SJCRH30 (cell line): ENCODE measurements around the gene C10orf90. TPM values are rescaled to one million over a fixed set of nuclear protein-coding genes. Genes with fewer than 3 reads are reported as not detected.

Source experiments
- DNase-seq, 2 experiments: peaks; one replicate each; pipeline ENCODE4 v3.0.0-alpha.2; 2015 to 2020
- H3K27ac ChIP-seq: fragments of 250-450 bp; sonication (Bioruptor Pico); 2 replicates; pipeline ENCODE4 v1.5.1; 2020; ENCODE audit warnings: mild to moderate bottlenecking, moderate library complexity
- H3K27me3 ChIP-seq: fragments of 250-450 bp; sonication (Bioruptor Pico); 2 replicates; pipeline ENCODE4 v1.5.1; 2020; ENCODE audit warnings: mild to moderate bottlenecking, moderate library complexity
- H3K36me3 ChIP-seq: fragments of 250-450 bp; sonication (Bioruptor Pico); 2 replicates; pipeline ENCODE4 v1.5.1; 2020; ENCODE audit warnings: mild to moderate bottlenecking, moderate library complexity
- H3K4me1 ChIP-seq: fragments of 250-450 bp; sonication (Bioruptor Pico); 2 replicates; pipeline ENCODE4 v1.5.1; 2020; ENCODE audit warnings: mild to moderate bottlenecking, moderate library complexity
- H3K4me3 ChIP-seq: fragments of 250-450 bp; sonication (Bioruptor Pico); 2 replicates; pipeline ENCODE4 v1.5.1; 2020; ENCODE audit warnings: mild to moderate bottlenecking, moderate library complexity
- H3K9me3 ChIP-seq: fragments of 250-450 bp; sonication (Bioruptor Pico); replicated peaks from 2 replicates; pipeline ENCODE4 v1.5.1; 2020; ENCODE audit warnings: mild to moderate bottlenecking, moderate library complexity
- total RNA-seq: library from RNA; depleted of rRNA; stranded (reverse); fragments of >200 nt; shearing (Covaris generic); gene quantifications from 2 replicates; pipeline ENCODE4 v1.2.3, GENCODE V29; 2014

C10orf90 gene
- total RNA-seq, 1 experiment from 2014 or later: 0.12 TPM

DNA sequence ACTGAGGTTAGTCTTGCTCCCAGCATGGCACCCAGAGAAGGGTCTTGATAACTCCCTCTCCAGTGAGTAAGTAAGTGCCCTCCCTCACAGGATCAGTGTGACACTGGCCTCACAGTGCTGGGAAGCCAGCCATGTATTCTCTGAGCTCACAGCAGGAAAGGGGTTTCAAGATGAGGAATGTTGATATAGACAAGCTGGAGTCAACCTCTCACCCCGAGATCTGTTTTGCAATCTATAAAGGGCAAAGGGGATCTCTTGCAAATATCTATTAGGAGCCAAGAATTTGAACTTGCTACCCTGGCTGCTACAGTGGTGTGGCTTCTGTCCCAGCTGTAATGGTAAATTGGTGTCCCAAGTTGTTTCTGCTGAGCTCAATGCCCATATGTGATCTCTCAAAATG, 212.0 kb downstream of the C10orf90 start:
- Histone ChIP-seq H3K4me1 (no peaks in the 10 kb centered on the region), H3K36me3 (no peaks in the 10 kb centered on the region), H3K27ac (no peak overlapping the region), H3K9me3 (no peaks in the 10 kb centered on the region), H3K27me3 (no peaks in the 10 kb centered on the region), H3K4me3 (no peak overlapping the region)
- no peak for DNase-seq

DNA sequence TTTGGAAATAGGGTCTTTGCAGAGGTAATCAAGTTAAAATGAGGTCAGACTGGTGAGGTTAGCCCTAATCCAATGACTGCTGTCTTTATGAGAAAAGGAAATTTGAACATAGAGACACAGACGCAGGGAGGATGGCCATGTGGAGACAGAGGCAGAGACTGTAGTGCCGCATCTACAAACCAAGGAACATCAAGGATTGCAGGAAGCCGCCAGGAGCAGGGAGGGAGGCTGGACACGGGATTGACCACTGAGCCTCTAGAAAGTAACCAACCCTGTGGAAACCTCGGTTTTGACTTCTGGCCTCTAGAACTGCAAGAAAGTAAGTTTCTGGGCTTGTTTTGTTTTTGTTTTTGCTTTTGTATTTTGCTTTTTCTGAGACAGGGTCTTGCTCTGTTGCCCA, 213.9 kb downstream of the C10orf90 start:
- DNase-seq: no peak
- no peaks in the 10 kb centered on the region for H3K9me3 ChIP-seq
- no peaks in the 10 kb centered on the region for H3K27me3 ChIP-seq
- H3K4me1 ChIP-seq: no peaks in the 10 kb centered on the region
- H3K36me3 ChIP-seq: no peaks in the 10 kb centered on the region
- H3K4me3 ChIP-seq: no peak overlapping the region
- no peak overlapping the region for H3K27ac ChIP-seq

DNA sequence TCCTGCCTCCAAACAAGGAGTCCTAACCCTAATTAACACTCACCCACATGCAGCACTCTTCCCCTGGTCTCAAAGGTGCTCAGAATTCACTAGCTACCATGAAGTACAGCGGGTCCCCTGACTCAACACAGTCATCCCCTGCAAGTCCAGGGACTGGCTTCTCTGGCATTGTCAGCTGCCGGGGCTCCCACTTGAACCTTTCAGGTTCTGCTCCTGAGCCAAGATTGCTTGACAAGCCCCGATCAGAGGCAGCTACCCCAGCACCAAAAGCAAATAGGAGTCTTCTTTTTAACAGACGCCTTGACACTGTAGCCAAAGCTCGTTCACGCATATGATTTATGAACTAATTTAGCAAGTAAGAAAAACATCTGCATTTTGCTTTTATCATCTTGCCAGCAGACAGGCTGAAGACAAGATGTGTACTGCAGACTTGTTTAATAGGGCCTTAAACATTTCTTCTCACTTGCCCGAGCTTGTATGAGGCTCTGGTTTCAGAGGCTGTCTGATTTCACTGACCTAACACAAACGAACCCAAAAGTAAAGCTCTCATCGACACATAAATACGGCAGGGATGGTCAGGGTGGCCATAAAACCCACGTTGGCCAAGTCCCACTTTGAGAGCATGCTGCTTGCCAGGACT, 214.6 kb downstream of the C10orf90 start:
- Histone ChIP-seq H3K4me1 (no peaks in the 10 kb centered on the region), H3K27ac (no peak overlapping the region), H3K27me3 (no peaks in the 10 kb centered on the region), H3K4me3 (no peak overlapping the region), H3K36me3 (no peaks in the 10 kb centered on the region), H3K9me3 (no peaks in the 10 kb centered on the region)
- DNase-seq: no peak

DNA sequence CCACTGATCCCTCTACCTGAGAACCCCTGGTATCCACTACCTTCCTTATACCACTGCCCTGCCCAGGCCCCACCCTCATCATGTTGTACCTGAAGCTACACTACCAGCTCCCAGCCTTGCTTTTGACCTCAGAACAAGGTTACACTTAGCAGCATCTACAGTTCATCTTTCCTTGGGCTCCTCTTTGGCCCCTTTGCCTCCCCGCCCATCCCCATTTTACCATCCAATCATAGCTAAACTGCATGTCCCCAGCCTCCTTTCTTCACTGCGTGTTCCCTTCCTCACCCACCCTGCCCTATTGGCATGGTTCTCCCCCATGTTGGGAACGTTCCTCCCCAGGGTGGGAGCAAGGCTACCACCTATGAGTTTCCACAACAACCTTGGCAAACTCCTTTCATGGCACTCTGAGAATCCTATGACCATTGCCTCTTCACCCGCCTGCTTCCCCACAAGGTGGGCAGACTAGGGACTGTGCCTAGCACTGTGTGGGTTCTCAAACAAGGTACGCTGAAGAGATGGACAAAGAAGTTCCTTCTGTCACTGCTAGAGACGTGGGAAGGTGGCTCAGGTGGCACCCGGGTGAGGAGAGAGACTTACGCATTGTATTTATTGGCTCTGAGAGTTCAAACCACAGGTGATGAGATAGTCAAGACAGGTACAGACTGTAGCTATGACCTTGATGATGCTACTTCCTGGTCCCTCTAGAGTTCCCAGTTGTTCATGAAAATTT, 215.3 kb downstream of the C10orf90 start:
- no peak for DNase-seq
- Histone ChIP-seq H3K27me3 (no peaks in the 10 kb centered on the region), H3K9me3 (no peaks in the 10 kb centered on the region)

DNA sequence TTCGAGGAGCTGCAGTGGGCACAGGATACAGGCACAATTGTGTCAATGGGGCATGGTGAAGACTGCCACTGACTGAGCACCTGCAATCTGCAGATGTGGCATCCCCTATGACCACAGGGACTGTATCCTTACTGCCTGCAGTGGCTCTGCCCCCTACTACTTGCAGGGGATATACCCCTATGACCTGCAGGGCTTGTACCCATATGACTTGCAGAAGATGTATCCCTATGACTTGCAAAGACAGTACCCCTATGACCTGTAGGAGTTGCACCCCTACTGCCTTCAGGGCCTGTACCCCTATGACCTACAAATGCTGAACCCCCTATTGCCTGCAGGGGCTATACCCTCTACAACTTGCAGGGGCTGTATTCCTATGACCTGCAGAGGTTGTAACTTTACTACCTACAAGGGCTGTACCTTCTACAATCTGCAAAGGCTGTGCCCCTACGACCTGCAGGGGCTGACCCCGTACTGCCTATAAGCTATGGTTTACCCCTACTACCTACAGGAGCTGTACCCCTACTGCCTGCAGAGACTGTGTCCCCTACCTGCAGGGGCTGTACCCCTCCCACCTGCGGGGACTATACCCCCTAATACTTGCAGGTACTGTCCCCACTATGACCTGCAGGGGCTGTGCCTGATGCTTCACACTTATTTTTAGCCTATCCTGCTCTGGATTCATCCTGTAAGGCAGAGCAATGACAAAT, 216.3 kb downstream of the C10orf90 start:
- DNase-seq: no peak
- no peaks in the 10 kb centered on the region for H3K36me3 ChIP-seq
- no peaks in the 10 kb centered on the region for H3K9me3 ChIP-seq
- H3K4me1 ChIP-seq: no peaks in the 10 kb centered on the region
- H3K27ac ChIP-seq: no peak overlapping the region
- H3K27me3 ChIP-seq: no peaks in the 10 kb centered on the region
- H3K4me3 ChIP-seq: no peak overlapping the region

More for the DNA sequence above, 215.3 kb downstream of the C10orf90 start:
- Histone ChIP-seq H3K4me1 (no peaks in the 10 kb centered on the region), H3K4me3 (no peak overlapping the region), H3K36me3 (no peaks in the 10 kb centered on the region), H3K27ac (no peak overlapping the region)

DNA sequence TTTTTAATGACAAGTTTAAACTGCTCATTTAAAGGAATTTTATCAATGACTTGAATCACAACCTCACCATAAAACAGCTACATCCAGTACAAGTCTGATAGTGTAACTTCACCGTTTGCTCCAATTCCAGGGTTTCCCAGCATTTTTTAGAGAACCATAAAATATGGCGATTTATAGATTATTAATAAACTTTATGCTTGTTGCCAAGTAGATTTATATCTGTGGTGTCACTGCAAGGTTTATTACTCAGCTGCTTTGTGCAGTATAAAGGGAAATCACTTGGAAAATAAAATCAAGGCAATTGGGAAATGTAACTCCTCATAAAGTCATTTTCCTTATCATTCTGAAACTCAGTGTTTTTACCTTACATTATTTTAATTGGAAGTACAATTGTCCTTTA, 218.2 kb downstream of the C10orf90 start:
- DNase-seq: no peak
- no peak overlapping the region for H3K27ac ChIP-seq
- H3K4me3 ChIP-seq: no peak overlapping the region
- H3K4me1 ChIP-seq: no peaks in the 10 kb centered on the region
- no peaks in the 10 kb centered on the region for H3K27me3 ChIP-seq
- H3K36me3 ChIP-seq: no peaks in the 10 kb centered on the region
- no peaks in the 10 kb centered on the region for H3K9me3 ChIP-seq

DNA sequence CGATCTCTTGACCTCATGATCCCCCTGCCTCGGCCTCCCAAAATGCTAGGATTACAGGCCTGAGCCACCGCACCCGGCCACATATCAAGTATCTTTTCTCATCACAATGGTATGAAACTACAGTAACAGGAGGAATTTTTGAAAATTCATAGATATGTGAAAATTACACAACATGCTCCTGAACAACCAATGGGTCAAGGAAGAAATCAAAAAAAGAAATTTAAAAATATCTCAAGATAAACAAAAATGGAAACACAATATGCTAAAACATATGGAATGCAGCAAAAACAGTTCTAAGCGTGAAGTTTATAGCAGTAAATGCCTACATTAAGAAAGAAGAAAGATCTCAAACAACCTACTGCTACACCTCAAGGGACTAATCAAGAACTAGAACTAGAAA, 222.4 kb downstream of the C10orf90 start:
- no peaks in the 10 kb centered on the region for H3K27me3 ChIP-seq
- no peak for DNase-seq

DNA sequence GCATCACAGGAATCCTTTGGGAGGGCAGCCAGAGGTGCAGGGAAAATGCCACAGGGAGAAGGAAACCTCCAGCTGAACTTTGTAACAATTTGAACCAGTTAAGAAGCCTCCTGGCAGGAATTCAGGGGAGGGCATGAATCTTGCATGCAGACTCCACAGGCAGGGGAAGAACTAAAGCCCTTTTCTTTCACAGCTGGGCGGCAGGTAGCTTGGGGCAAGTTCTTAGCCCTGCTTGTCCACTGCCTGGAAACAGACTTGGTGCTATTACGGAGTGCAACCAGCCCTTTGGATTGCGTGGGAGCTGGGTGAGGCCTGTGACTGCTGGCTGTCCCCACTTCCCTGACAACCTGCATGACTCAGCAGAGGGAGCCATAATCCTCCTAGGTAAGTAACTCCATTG, 230.6 kb downstream of the C10orf90 start:
- Histone ChIP-seq H3K36me3 (no peaks in the 10 kb centered on the region), H3K27me3 (no peaks in the 10 kb centered on the region), H3K27ac (no peak overlapping the region), H3K9me3 (no peaks in the 10 kb centered on the region), H3K4me3 (no peak overlapping the region), H3K4me1 (no peaks in the 10 kb centered on the region)
- DNase-seq: no peak

More for the DNA sequence above, 222.4 kb downstream of the C10orf90 start:
- Histone ChIP-seq H3K4me1 (no peaks in the 10 kb centered on the region), H3K4me3 (no peak overlapping the region), H3K27ac (no peak overlapping the region), H3K36me3 (no peaks in the 10 kb centered on the region), H3K9me3 (no peaks in the 10 kb centered on the region)

DNA sequence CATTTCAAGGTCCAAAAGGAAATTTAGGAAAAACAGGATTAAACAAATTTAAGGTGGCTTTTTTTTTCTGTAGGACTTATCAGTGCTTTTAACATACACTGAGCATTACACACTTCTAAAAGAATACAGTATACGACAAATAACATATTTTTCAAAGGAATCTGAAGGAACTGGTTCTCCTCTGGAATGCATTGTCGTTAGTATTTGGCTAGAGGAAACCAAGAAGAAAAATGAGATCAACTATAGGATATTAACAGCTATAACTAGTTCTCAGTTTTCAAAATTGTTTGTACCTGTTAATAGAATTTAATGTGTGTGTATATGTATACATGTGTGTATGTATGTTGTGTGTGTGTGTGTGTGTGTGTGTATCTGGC, 232.1 kb downstream of the C10orf90 start:
- no peaks in the 10 kb centered on the region for H3K4me1 ChIP-seq
- no peaks in the 10 kb centered on the region for H3K36me3 ChIP-seq
- no peaks in the 10 kb centered on the region for H3K9me3 ChIP-seq
- no peak for DNase-seq
- no peak overlapping the region for H3K4me3 ChIP-seq
- H3K27me3 ChIP-seq: no peaks in the 10 kb centered on the region
- no peak overlapping the region for H3K27ac ChIP-seq

DNA sequence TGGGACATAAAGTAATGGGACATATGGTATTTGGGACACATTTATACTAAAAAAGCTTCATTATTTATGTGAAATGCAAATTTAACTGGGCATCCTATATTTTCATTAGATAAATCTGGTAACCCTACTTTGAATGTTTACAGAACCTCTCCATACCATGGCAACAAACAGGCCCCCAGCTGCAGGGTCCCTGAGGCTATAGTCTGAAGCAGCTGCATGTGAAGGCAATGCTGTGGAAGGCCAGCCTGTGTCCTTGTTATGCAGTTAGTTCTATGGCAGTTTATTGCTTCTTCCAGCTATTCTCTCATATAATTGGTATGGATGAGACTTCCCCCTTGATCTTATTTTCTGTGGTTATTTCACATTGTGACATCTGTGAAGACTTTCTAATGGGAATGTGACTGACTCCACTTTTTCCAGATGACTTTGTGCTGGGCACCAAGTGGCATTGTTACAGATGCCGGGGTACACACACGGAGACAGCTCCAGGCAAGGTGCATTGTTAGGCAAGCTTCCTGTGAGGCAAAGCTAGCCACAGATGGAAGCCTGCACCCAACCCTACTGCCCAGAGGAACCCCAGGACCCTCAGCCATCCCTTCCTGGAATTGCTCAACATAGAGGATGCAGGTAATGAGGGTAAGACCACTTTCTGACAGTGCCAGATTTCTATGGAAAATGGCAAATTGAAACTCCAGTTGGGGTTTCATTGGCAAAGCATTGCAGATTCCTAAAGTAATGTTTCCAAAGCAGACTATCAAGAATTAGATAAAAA, 232.7 kb downstream of the C10orf90 start:
- Histone ChIP-seq H3K27ac (no peak overlapping the region), H3K27me3 (no peaks in the 10 kb centered on the region), H3K4me1 (no peaks in the 10 kb centered on the region), H3K9me3 (no peaks in the 10 kb centered on the region), H3K4me3 (no peak overlapping the region), H3K36me3 (no peaks in the 10 kb centered on the region)
- peak in 1 of 2 experiments; percentile 20 for DNase-seq

DNA sequence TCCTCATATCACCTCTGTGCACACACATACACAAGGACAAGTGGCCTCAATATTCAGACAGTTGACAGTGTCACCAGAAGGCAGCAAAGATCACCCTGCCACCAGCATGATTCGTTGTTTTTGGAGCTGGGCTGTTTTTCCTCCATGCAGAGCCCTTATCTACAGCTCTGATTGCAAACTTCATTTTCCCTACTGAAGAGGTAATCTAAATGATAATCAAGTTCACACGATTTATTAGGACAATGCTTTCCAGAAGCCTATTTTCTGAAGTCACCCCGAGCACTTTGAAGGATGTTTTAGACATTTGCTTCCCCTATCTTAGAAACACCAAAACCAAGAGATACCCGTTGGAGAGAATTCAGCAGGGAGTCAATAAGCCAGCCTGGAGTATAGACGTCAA, 236.3 kb downstream of the C10orf90 start:
- Histone ChIP-seq H3K4me1 (no peaks in the 10 kb centered on the region), H3K27me3 (no peaks in the 10 kb centered on the region), H3K9me3 (no peaks in the 10 kb centered on the region), H3K4me3 (no peak overlapping the region), H3K36me3 (no peaks in the 10 kb centered on the region), H3K27ac (no peak overlapping the region)
- DNase-seq: no peak

DNA sequence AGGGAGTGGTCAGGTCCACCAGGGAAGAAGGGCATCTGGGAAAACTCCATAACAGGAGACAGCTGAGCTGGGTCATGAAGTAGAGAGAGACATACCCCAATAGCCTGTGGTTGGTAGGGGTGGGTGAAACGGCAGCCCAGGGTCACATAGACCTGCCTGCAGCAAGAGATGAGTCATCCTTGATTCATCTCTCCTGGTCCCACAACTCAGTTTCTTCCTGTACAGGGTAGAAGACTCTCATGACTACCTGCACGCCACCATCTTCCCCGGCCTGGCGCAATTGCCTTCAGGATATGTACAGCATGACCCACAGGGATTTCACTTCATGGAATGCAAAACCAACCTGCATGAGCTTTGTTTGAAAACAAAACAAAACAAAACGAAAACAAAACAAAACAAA, 237.1 kb downstream of the C10orf90 start:
- DNase-seq: no peak
- Histone ChIP-seq H3K4me3 (no peak overlapping the region), H3K36me3 (no peaks in the 10 kb centered on the region), H3K4me1 (no peaks in the 10 kb centered on the region), H3K9me3 (no peaks in the 10 kb centered on the region), H3K27ac (no peak overlapping the region), H3K27me3 (no peaks in the 10 kb centered on the region)

DNA sequence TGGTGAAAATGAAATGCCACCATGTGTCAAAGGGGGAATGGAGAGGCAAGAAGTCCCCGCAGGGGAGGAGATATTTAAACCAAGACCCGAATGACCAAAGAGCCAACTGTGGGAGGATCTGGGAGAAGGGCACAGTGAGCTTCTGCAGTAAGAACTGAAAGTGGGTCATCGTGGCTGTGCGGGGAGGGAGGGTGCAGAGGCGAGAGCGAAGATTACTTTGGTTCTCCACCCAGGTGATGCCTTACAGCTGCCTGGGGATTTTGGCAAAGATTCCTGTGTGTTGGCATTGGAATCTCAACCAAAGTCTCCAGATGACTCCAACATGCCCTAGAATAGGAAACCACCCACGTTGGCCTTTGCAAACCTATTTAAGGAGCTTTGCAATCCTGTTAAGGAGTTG, 238.0 kb downstream of the C10orf90 start:
- no peak for DNase-seq
- Histone ChIP-seq H3K27ac (no peak overlapping the region), H3K9me3 (no peaks in the 10 kb centered on the region), H3K36me3 (no peaks in the 10 kb centered on the region), H3K4me1 (no peaks in the 10 kb centered on the region), H3K4me3 (no peak overlapping the region), H3K27me3 (no peaks in the 10 kb centered on the region)

DNA sequence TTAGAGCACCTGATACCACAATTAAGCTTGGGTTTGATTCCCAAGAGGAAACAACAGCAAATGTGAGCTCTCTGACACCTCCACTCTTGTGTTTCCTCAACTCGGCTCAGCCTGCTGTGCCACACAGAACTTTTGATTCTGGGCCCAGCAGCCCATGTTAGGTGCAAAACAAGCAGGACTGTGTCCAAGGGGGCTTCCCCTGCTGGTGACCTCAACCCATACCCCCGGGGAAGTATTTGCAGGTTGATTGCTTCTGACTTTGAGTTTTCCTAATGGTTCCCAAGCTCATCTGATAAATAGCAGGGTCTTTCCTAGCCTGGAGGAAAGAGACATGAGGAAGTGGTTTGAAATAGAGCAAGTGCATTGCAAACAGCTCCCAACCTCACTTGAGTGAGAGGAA, 238.7 kb downstream of the C10orf90 start:
- no peaks in the 10 kb centered on the region for H3K36me3 ChIP-seq
- H3K4me3 ChIP-seq: no peak overlapping the region
- H3K4me1 ChIP-seq: no peaks in the 10 kb centered on the region
- no peak for DNase-seq
- H3K27me3 ChIP-seq: no peaks in the 10 kb centered on the region
- H3K27ac ChIP-seq: no peak overlapping the region
- 0 out of 2 replicates have a peak, but pooled peaks cover 1% of the 10 kb centered on the region for H3K9me3 ChIP-seq

DNA sequence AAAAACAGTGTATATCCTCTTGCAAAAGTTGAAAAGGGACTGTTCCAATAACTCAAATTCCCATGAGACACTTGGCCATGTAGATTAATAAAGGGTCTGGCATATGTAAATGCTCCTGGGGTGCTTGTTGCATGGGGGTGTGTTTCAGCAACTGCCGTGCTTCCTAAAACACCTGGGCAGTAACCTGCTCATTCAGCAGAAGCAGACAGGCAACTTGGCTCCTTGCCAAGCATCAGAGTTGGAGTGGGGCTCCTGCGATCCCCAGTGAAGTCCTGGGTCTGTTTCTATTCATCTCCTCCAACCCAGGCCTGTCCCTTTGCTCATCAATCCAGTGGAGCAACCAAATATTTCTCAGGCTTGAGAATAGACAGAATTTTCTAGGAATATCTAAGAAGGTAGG, 240.0 kb downstream of the C10orf90 start:
- Histone ChIP-seq H3K4me3 (no peak overlapping the region), H3K36me3 (no peaks in the 10 kb centered on the region), H3K9me3 (0 out of 2 replicates have a peak, but pooled peaks cover 3% of the 10 kb centered on the region), H3K4me1 (no peaks in the 10 kb centered on the region), H3K27ac (no peak overlapping the region), H3K27me3 (no peaks in the 10 kb centered on the region)
- no peak for DNase-seq
